ENCODE measurements around the gene FRMD3. TPM values are rescaled to one million over a fixed set of nuclear protein-coding genes. Genes with fewer than 3 reads are reported as not detected.

Gene FRMD3
- total RNA-seq, 4 donors from 2014 or later = 1.8 to 13.3 (median 3.3) TPM

GRCh38 chr9:83349031-83349430 is 189.2 kb downstream of the FRMD3 start:
- Histone ChIP-seq H3K27me3 (no peaks in the 10 kb centered on the region), H3K4me3 (no peak overlapping the region), H3K9me3 (no peaks in the 10 kb centered on the region), H3K36me3 (no peaks in the 10 kb centered on the region), H3K4me1 (no peaks in the 10 kb centered on the region), H3K27ac (no peak overlapping the region)
- intact Hi-C loops (cut with DNase I; ENCODE audit: low total_unique reads) = no loop called here
- DNase-seq = no peak
- no peak for TF ChIP-seq POLR2A (IDR thresholded peaks at IDR 0.05)
- TF ChIP-seq CTCF (IDR thresholded peaks at IDR 0.05) = no peak

- Histone ChIP-seq H3K4me3 (no peak overlapping the region), H3K36me3 (no peaks in the 10 kb centered on the region), H3K27me3 (no peaks in the 10 kb centered on the region), H3K27ac (no peak overlapping the region), H3K4me1 (no peaks in the 10 kb centered on the region), H3K9me3 (no peaks in the 10 kb centered on the region)
- DNase-seq = no peak
- no peak for TF ChIP-seq POLR2A (IDR thresholded peaks at IDR 0.05)
- TF ChIP-seq CTCF (IDR thresholded peaks at IDR 0.05) = no peak
- intact Hi-C loops (cut with DNase I; ENCODE audit: low total_unique reads) = no loop called here
Measured at GRCh38 chr9:83346655-83347420, 191.4 kb downstream of the FRMD3 start.

DNA sequence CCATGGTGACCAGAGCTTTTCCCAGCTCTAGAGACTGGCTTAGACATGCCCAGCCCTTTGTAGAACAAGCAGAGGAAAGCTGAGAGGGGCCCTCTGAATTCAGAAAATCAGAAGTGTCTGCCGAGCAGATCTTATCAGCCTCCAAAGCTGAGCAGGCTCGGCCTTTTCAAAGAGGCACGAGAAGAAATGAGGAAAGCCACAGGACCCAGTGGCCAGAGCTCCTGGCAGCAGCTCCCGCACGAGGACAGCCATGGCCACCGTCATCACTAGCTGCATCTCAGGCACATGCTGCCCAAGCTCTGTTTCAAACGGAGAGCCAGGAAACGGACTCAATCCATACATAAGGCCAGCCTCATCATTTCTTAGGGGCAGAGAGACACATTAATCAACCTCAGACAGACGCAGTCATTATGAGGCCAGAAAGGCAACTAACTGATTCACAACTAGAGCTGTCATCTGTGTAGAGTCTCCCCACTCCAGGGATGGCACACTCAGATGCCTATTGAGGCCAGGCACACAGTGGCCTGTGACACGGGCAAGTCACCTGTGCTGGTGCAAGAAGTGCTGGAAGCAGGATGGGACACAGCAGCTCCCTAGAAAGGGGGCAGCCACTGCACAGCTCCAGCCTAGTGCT is 194.7 kb downstream of the FRMD3 start:
- Histone ChIP-seq H3K4me3 (no peak overlapping the region), H3K4me1 (no peaks in the 10 kb centered on the region), H3K36me3 (no peaks in the 10 kb centered on the region), H3K27me3 (no peaks in the 10 kb centered on the region), H3K9me3 (no peaks in the 10 kb centered on the region), H3K27ac (no peak overlapping the region)
- DNase-seq = no peak
- intact Hi-C loops (cut with DNase I; ENCODE audit: low total_unique reads) = no loop called here
- TF ChIP-seq CTCF (IDR thresholded peaks at IDR 0.05) = no peak
- TF ChIP-seq POLR2A (IDR thresholded peaks at IDR 0.05) = no peak

DNA sequence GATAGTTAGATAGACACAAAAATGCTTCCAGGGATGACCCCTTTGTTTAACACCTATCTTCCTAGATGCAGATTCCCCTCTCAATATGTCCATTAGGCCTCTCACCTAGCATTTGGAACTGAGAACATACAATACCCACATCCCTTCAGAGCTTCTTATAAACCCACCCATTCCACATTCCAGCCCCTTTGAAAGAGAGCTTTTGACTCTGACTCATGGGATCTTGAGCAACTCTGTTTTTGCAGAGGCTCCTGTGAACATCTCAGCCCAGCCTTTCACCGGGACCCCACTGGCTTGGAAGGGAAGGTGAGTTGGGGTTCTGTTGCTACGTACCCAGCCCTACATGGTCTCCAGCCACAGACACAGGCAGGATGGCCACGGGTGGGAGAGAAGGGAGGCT is 195.5 kb downstream of the FRMD3 start:
- TF ChIP-seq CTCF (IDR thresholded peaks at IDR 0.05) (no peak), POLR2A (IDR thresholded peaks at IDR 0.05) (no peak)
- intact Hi-C loops (cut with DNase I; ENCODE audit: low total_unique reads) = no loop called here
- DNase-seq = no peak
- Histone ChIP-seq H3K4me3 (no peak overlapping the region), H3K27ac (no peak overlapping the region), H3K36me3 (no peaks in the 10 kb centered on the region), H3K9me3 (no peaks in the 10 kb centered on the region), H3K4me1 (no peaks in the 10 kb centered on the region), H3K27me3 (no peaks in the 10 kb centered on the region)

- Histone ChIP-seq H3K36me3 (no peaks in the 10 kb centered on the region), H3K27ac (no peak overlapping the region), H3K4me3 (no peak overlapping the region), H3K9me3 (no peaks in the 10 kb centered on the region), H3K27me3 (no peaks in the 10 kb centered on the region), H3K4me1 (no peaks in the 10 kb centered on the region)
- intact Hi-C loops (cut with DNase I; ENCODE audit: low total_unique reads) = no loop called here
- TF ChIP-seq POLR2A (IDR thresholded peaks at IDR 0.05) = no peak
- no peak for TF ChIP-seq CTCF (IDR thresholded peaks at IDR 0.05)
- no peak for DNase-seq
Measured at GRCh38 chr9:83342006-83342405, 196.2 kb downstream of the FRMD3 start.
